HG02885 (cell line): Measurements from ENCODE around the gene FMR1.

Source experiments
- ATAC-seq: cut with Tn5 transposase; IDR thresholded peaks from one replicate; pipeline ENCODE4 v1.9.1; 2021; ENCODE audit warnings: mild to moderate bottlenecking; ENCODE audit not compliant: unreplicated experiment, poor library complexity

Gene FMR1

GRCh38 chrX:147911192-147912022 is at the start of gene FMR1:
Gene FMR1 (plus strand): TSS chrX:147911919. CDS start chrX:147912180, 261 bp downstream.
- peak; percentile 85 for ATAC-seq

- peak; percentile 96 for ATAC-seq
Observed at GRCh38 chrX:147875866-147876596, 35.7 kb upstream of the FMR1 start.

GRCh38 chrX:147876849-147877646 is 34.7 kb upstream of the FMR1 start:
- ATAC-seq, result no peak

GRCh38 chrX:147877726-147878125 is 34.0 kb upstream of the FMR1 start:
- ATAC-seq, result no peak

GRCh38 chrX:147884958-147885357 is 26.8 kb upstream of the FMR1 start:
- peak; percentile 83 for ATAC-seq

GRCh38 chrX:147890756-147891155 is 21.0 kb upstream of the FMR1 start:
- no peak for ATAC-seq

GRCh38 chrX:147891896-147892295 is 19.8 kb upstream of the FMR1 start:
- no peak for ATAC-seq

GRCh38 chrX:147893741-147894140 is 18.0 kb upstream of the FMR1 start:
- ATAC-seq, result no peak

GRCh38 chrX:147894366-147894963 is 17.3 kb upstream of the FMR1 start:
- ATAC-seq, result no peak

GRCh38 chrX:147897117-147897516 is 14.6 kb upstream of the FMR1 start:
- no peak for ATAC-seq

GRCh38 chrX:147898951-147899350 is 12.8 kb upstream of the FMR1 start:
- ATAC-seq, result no peak

GRCh38 chrX:147899379-147900114 is 12.2 kb upstream of the FMR1 start:
- peak; percentile 90 for ATAC-seq

- no peak for ATAC-seq
Observed at GRCh38 chrX:147900349-147900748, 11.4 kb upstream of the FMR1 start.

- ATAC-seq, result no peak
Observed at GRCh38 chrX:147901461-147902126, 10.1 kb upstream of the FMR1 start.

- no peak for ATAC-seq
Observed at GRCh38 chrX:147902270-147902669, 9.4 kb upstream of the FMR1 start.

- no peak for ATAC-seq
Observed at GRCh38 chrX:147908106-147908505, 3.6 kb upstream of the FMR1 start.

- ATAC-seq, result no peak
Observed at GRCh38 chrX:147910607-147911006, 1.1 kb upstream of the FMR1 start.

GRCh38 chrX:147912093-147912801 is 528 bp downstream of the FMR1 start:
- ATAC-seq, result peak; percentile 34

- no peak for ATAC-seq
Observed at GRCh38 chrX:147913570-147913969, 1.9 kb downstream of the FMR1 start.
